SW 1271 (cell line): ENCODE measurements around the gene DYNLT2B.
"Not testable (repeated sequence)": the region's sequence is repeated elsewhere in the genome, so short reads cannot be mapped to it uniquely, and the experiment has no call there.

Experiments used
- DNase-seq, 2 experiments: peaks; one replicate each; lab custom pipeline; 2025; lab: John Stamatoyannopoulos, UW

DYNLT2B gene

GRCh38 chr3:196317687-196318467 lies at the start of gene DYNLT2B:
Gene DYNLT2B, minus strand, starts transcription at chr3:196318240. Its CDS starts 88 bp downstream, at chr3:196318152.
- peak; percentile 55 to 85 for DNase-seq

GRCh38 chr3:196365736-196366135 lies 47.7 kb upstream of the DYNLT2B start:
- DNase-seq: no peak

- no peak for DNase-seq
Measured at GRCh38 chr3:196360586-196360985, 42.5 kb upstream of the DYNLT2B start.

GRCh38 chr3:196358540-196358939 lies 40.5 kb upstream of the DYNLT2B start:
- not testable (repeated sequence) for DNase-seq

- no peak for DNase-seq
Measured at GRCh38 chr3:196357905-196358304, 39.9 kb upstream of the DYNLT2B start.

- no peak for DNase-seq
Measured at GRCh38 chr3:196356556-196356955, 38.5 kb upstream of the DYNLT2B start.

GRCh38 chr3:196355668-196356067 lies 37.6 kb upstream of the DYNLT2B start:
- DNase-seq: no peak

GRCh38 chr3:196354132-196354531 lies 36.1 kb upstream of the DYNLT2B start:
- DNase-seq: no peak

- no peak for DNase-seq
Measured at GRCh38 chr3:196351541-196351940, 33.5 kb upstream of the DYNLT2B start.

GRCh38 chr3:196350067-196350466 lies 32.0 kb upstream of the DYNLT2B start:
- no peak for DNase-seq

- DNase-seq: no peak
Measured at GRCh38 chr3:196348698-196349097, 30.7 kb upstream of the DYNLT2B start.

GRCh38 chr3:196344663-196345062 lies 26.6 kb upstream of the DYNLT2B start:
- DNase-seq: no peak

- DNase-seq: not testable (repeated sequence)
Measured at GRCh38 chr3:196343917-196344316, 25.9 kb upstream of the DYNLT2B start.

- DNase-seq: no peak
Measured at GRCh38 chr3:196341137-196341536, 23.1 kb upstream of the DYNLT2B start.

- DNase-seq: no peak
Measured at GRCh38 chr3:196340466-196340865, 22.4 kb upstream of the DYNLT2B start.

- peak in 1 of 2 experiments; percentile 37 for DNase-seq
Measured at GRCh38 chr3:196339493-196340254, 21.6 kb upstream of the DYNLT2B start.

- no peak for DNase-seq
Measured at GRCh38 chr3:196339044-196339443, 21.0 kb upstream of the DYNLT2B start.

GRCh38 chr3:196336319-196337145 lies 18.5 kb upstream of the DYNLT2B start:
- DNase-seq: no peak

GRCh38 chr3:196335503-196335948 lies 17.5 kb upstream of the DYNLT2B start:
- no peak for DNase-seq

GRCh38 chr3:196334982-196335381 lies 16.9 kb upstream of the DYNLT2B start:
- DNase-seq: no peak

- DNase-seq: no peak
Measured at GRCh38 chr3:196332168-196332567, 14.1 kb upstream of the DYNLT2B start.

- no peak for DNase-seq
Measured at GRCh38 chr3:196327405-196327804, 9.4 kb upstream of the DYNLT2B start.
